Cerebellar cortex (tissue), 1 donor: Measurements from ENCODE around the gene DHRS9.
"Not testable (repeated sequence)": the region's sequence is repeated elsewhere in the genome, so short reads cannot be mapped to it uniquely, and the experiment has no call there.

ENCODE experiments used
- DNase-seq: peaks from one replicate; pipeline ENCODE4 v3.0.0-alpha.2; 2015; ENCODE audit warnings: low spot score

DHRS9 gene

GRCh38 chr2:169136428-169136827, 67.1 kb downstream of the DHRS9 start:
- not testable (repeated sequence) for DNase-seq

- DNase-seq: no peak
These were observed 67.6 kb downstream of the DHRS9 start for GRCh38 chr2:169136885-169137534.

- no peak for DNase-seq
These were observed 68.6 kb downstream of the DHRS9 start for GRCh38 chr2:169137924-169138323.

GRCh38 chr2:169139145-169139544, 69.8 kb downstream of the DHRS9 start:
- DNase-seq: no peak

- DNase-seq: no peak
These were observed 70.8 kb downstream of the DHRS9 start for GRCh38 chr2:169139993-169140767.

GRCh38 chr2:169141713-169142352, 72.5 kb downstream of the DHRS9 start:
- peak; percentile 26 for DNase-seq

- DNase-seq: no peak
These were observed 74.6 kb downstream of the DHRS9 start for GRCh38 chr2:169143998-169144397.
